GM12801 (cell line): ENCODE measurements around the gene GLT6D1.

Source experiments
- CTCF ChIP-seq: IDR thresholded peaks from one replicate; pipeline ENCODE4 v1.5.1; 2011; ENCODE audit warnings: control low read depth; ENCODE audit not compliant: insufficient read length; ENCODE audit errors: extremely low read depth

GLT6D1 gene

GRCh38 chr9:135641047-135641446 lies 1.7 kb upstream of the GLT6D1 start:
- TF ChIP-seq CTCF = no peak

GRCh38 chr9:135632841-135633240 lies 6.5 kb downstream of the GLT6D1 start:
- TF ChIP-seq CTCF = no peak

GRCh38 chr9:135624282-135624681 lies 15.1 kb downstream of the GLT6D1 start:
- TF ChIP-seq CTCF = no peak

GRCh38 chr9:135622415-135623020 lies 16.8 kb downstream of the GLT6D1 start:
- TF ChIP-seq CTCF = no peak

GRCh38 chr9:135620558-135620957 lies 18.8 kb downstream of the GLT6D1 start:
- TF ChIP-seq CTCF = no peak

GRCh38 chr9:135619599-135619886 lies 19.8 kb downstream of the GLT6D1 start:
- no peak for TF ChIP-seq CTCF

- no peak for TF ChIP-seq CTCF
Observed at GRCh38 chr9:135618866-135619598, 20.3 kb downstream of the GLT6D1 start.

GRCh38 chr9:135617991-135618411 lies 21.3 kb downstream of the GLT6D1 start:
- TF ChIP-seq CTCF = no peak
